Liver (tissue), 9 donors: ENCODE data around the gene LHPP. TPM values are rescaled to one million over a fixed set of nuclear protein-coding genes. Genes with fewer than 3 reads are reported as not detected.

Experiments used
- DNase-seq: peaks from one replicate; pipeline ENCODE4 v3.0.0-alpha.2; 2017; ENCODE audit warnings: low spot score
- H3K27ac ChIP-seq, 2 donors: one replicate each; pipeline ENCODE4 v1.7.0; 2013; ENCODE audit warnings: inconsistent platforms in 2 of 2, low read length in 2 of 2, control low read depth in 1 of 2, low read depth in 1 of 2, mild to moderate bottlenecking in 1 of 2
- H3K27me3 ChIP-seq, 4 donors: one replicate each; pipeline versions ENCODE4 v1.6.1 to v1.7.0; 2013; ENCODE audit warnings: low read length in 3 of 4, inconsistent platforms in 1 of 4, mild to moderate bottlenecking in 1 of 4, moderate library complexity in 1 of 4; ENCODE audit not compliant: control insufficient read depth in 4 of 4, insufficient read depth in 4 of 4
- H3K36me3 ChIP-seq, 4 donors: one replicate each; pipeline versions ENCODE4 v1.6.1 to v1.7.0; 2013; ENCODE audit warnings: low read length in 3 of 4, mild to moderate bottlenecking in 3 of 4, low read depth in 1 of 4, moderate library complexity in 1 of 4; ENCODE audit not compliant: control insufficient read depth in 4 of 4, insufficient read depth in 3 of 4
- H3K4me1 ChIP-seq, 4 donors: one replicate each; pipeline versions ENCODE4 v1.6.1 to v1.7.0; 2013; ENCODE audit warnings: low read length in 3 of 4, mild to moderate bottlenecking in 3 of 4, moderate library complexity in 1 of 4; ENCODE audit not compliant: control insufficient read depth in 4 of 4, insufficient read depth in 4 of 4
- H3K4me3 ChIP-seq, 3 donors: one replicate each; pipeline versions ENCODE4 v1.6.1 to v1.7.0; 2013; ENCODE audit warnings: low read length in 3 of 3, control low read depth in 1 of 3, low read depth in 1 of 3, mild to moderate bottlenecking in 1 of 3
- H3K9ac ChIP-seq, 2 donors: one replicate each; pipeline ENCODE4 v1.7.0; 2013; ENCODE audit warnings: low read length in 2 of 2, mild to moderate bottlenecking in 2 of 2, moderate library complexity in 2 of 2, control low read depth in 1 of 2, low read depth in 1 of 2
- H3K9me3 ChIP-seq, 4 donors: one replicate each; pipeline versions ENCODE4 v1.6.1 to v1.7.0; 2013; ENCODE audit warnings: low read length in 3 of 4; ENCODE audit not compliant: control insufficient read depth in 4 of 4
- ATF3 ChIP-seq: IDR thresholded peaks from 2 replicates; pipeline ENCODE4 v1.6.1; 2016; ENCODE audit warnings: antibody characterized with exemption
- EGR1 ChIP-seq, 2 donors: IDR thresholded peaks; 2 replicates each; pipeline ENCODE4 v1.6.1; 2016 to 2018; ENCODE audit warnings: antibody characterized with exemption in 2 of 2, low read depth in 2 of 2
- FOXA1 ChIP-seq: IDR thresholded peaks from 2 replicates; pipeline ENCODE4 v1.6.1; 2016; ENCODE audit warnings: antibody characterized with exemption
- FOXA2 ChIP-seq: IDR thresholded peaks from 2 replicates; pipeline ENCODE4 v1.6.1; 2016; ENCODE audit warnings: antibody characterized with exemption
- HNF4A ChIP-seq, 2 donors: conservative IDR thresholded peaks; 2 replicates each; pipeline ENCODE4 v1.6.1; 2016; ENCODE audit warnings: antibody characterized with exemption in 2 of 2, mild to moderate bottlenecking in 2 of 2
- HNF4G ChIP-seq: IDR thresholded peaks from 2 replicates; pipeline ENCODE4 v1.6.1; 2016; ENCODE audit warnings: antibody characterized with exemption
- JUND ChIP-seq, 2 donors: IDR thresholded peaks; 2 replicates each; pipeline ENCODE4 v1.6.1; 2016; ENCODE audit warnings: antibody characterized with exemption in 2 of 2
- MAX ChIP-seq: IDR thresholded peaks from 2 replicates; pipeline ENCODE4 v1.6.1; 2016; ENCODE audit warnings: antibody characterized with exemption
- NR2F2 ChIP-seq: IDR thresholded peaks from 2 replicates; pipeline ENCODE4 v1.6.1; 2016; ENCODE audit warnings: antibody characterized with exemption
- RAD21 ChIP-seq, 2 donors: IDR thresholded peaks; 2 replicates each; pipeline ENCODE4 v1.6.1; 2016; ENCODE audit warnings: antibody characterized with exemption in 2 of 2, mild to moderate bottlenecking in 2 of 2
- REST ChIP-seq: IDR thresholded peaks from 2 replicates; pipeline ENCODE4 v1.6.1; 2016; ENCODE audit warnings: antibody characterized with exemption, mild to moderate bottlenecking
- RXRA ChIP-seq, 2 donors: IDR thresholded peaks; 2 replicates each; pipeline ENCODE4 v1.6.1; 2017 to 2018; ENCODE audit warnings: antibody characterized with exemption in 2 of 2, mild to moderate bottlenecking in 1 of 2
- SP1 ChIP-seq: IDR thresholded peaks from 2 replicates; pipeline ENCODE4 v1.6.1; 2018; ENCODE audit warnings: antibody characterized with exemption, mild to moderate bottlenecking
- TAF1 ChIP-seq: conservative IDR thresholded peaks from 2 replicates; pipeline ENCODE4 v1.6.1; 2016; ENCODE audit warnings: antibody characterized with exemption, mild to moderate bottlenecking
- YY1 ChIP-seq: IDR thresholded peaks from 2 replicates; pipeline ENCODE4 v1.6.1; 2016; ENCODE audit warnings: antibody characterized with exemption, mild to moderate bottlenecking
- WGBS: extraction: QIAGEN DNeasy Blood & Tissue Kit; methylation state at CpG from one replicate; pipeline ENCODE4 v1.1.7; 2013; 5-methylcytosine and 5-hydroxymethylcytosine counted together
- polyA plus RNA-seq, 2 donors: library from polyadenylated mRNA; stranded (reverse) in 1 of 2; unstranded in 1 of 2; fragments of 200-250 nt in 1 of 2; fragments of >200 nt in 1 of 2; fragmentation: Nextera tagmentation in 1 of 2; extraction: Ambion mirVana in 1 of 2; gene quantifications; one replicate each; pipeline versions ENCODE4 v1.2.1 to v1.2.3, GENCODE V29; 2013 to 2015
- total RNA-seq, 2 donors: library from RNA; depleted of rRNA; stranded (reverse); fragments of >200 nt; gene quantifications; one replicate each; pipeline ENCODE4 v1.2.3, GENCODE V29; 2014
- TF ChIP-seq, protein P1 (sequence below): IDR thresholded peaks from 2 replicates; pipeline ENCODE4 v1.6.1; 2016; ENCODE audit warnings: antibody characterized with exemption
- TF ChIP-seq, protein P2 (sequence below): fragments of 150-350 bp; IDR thresholded peaks from 2 replicates; pipeline ENCODE4 v1.5.1; 2017; ENCODE audit warnings: improper control_type of control experiment, low read depth, low read length; ENCODE audit not compliant: missing input control
- donor health status: healthy.
- donor health status: healthy.
- donor health status: healthy.
- donor health status: healthy.
- donor health status: healthy.

LHPP gene
- total and polyA plus RNA-seq, 4 donors: 15.9 to 39.9 (median 26.2) TPM

- no peaks in the 10 kb centered on the region for H3K9me3 ChIP-seq
- H3K27me3 ChIP-seq: no peaks in the 10 kb centered on the region
- no peak for DNase-seq
- peaks cover 0 to 13% (median 5%) of the 10 kb centered on the region in 4 donors for H3K36me3 ChIP-seq
- H3K27ac ChIP-seq: no peak overlapping the region
- H3K4me1 ChIP-seq: no peaks in the 10 kb centered on the region
- no peak overlapping the region for H3K4me3 ChIP-seq
- 92% methylated on average over 5 of the region's 5 CpGs for WGBS
- H3K9ac ChIP-seq: no peak overlapping the region
- no peak for TF ChIP-seq JUND (IDR thresholded peaks at IDR 0.05)
- TF ChIP-seq HNF4G: no peak
- TF ChIP-seq ATF3: no peak
- no peak for TF ChIP-seq TAF1
- no peak for TF ChIP-seq HNF4A (conservative IDR thresholded peaks at IDR 0.05)
- no peak for TF ChIP-seq RAD21 (IDR thresholded peaks at IDR 0.05)
- no peak for TF ChIP-seq NR2F2
- TF ChIP-seq YY1: no peak
- TF ChIP-seq SP1: no peak
Observed at GRCh38 chr10:124508907-124509454, 47.4 kb downstream of the LHPP start.

DNA sequence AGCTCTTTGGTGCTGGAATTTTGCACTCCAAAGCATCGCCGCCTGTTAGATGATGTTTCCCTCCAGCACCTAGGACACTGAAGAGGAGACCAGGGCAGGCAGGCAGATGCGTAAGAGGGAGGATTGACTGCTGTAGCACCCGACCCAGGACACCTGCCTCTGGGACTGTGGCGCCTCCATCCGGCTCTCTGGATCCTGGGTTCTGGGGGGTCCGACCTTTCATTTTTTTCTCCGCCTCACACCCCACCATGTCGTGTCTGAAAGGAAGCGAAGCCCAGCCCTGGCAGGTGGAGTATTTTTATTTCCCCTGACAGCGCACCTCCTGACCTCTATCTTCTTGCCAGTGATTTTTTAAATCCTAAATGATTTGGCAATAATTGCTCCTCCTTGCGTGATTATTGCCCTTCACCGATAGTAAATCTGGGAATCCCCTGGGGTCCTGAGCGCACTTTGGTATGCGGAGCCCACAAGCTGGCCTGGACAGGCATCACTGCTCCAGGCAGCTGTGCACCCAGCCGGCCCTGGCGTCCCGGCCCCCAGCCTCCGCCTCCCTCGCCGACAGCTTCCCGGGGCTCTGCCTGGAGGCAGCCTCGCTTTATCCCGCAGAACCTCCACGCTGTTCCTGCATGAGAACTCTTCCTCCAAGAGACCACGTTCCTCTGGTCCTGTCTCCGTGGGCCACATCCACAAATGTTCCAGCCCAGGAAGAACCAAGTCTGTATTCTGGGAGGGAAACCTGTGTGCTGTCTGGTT lies 48.4 kb downstream of the LHPP start:
- Histone ChIP-seq H3K27me3 (no peaks in the 10 kb centered on the region), H3K36me3 (peaks cover 0 to 10% (median 5%) of the 10 kb centered on the region in 4 donors), H3K9me3 (no peaks in the 10 kb centered on the region), H3K4me3 (no peak overlapping the region), H3K4me1 (no peaks in the 10 kb centered on the region), H3K27ac (no peak overlapping the region), H3K9ac (no peak overlapping the region)
- no peak for DNase-seq
- no peak for TF ChIP-seq RAD21 (IDR thresholded peaks at IDR 0.05)
- TF ChIP-seq YY1: no peak
- no peak for TF ChIP-seq FOXA2
- no peak for TF ChIP-seq JUND (IDR thresholded peaks at IDR 0.05)
- no peak for TF ChIP-seq SP1
- TF ChIP-seq TAF1: no peak
- no peak for TF ChIP-seq ATF3
- TF ChIP-seq EGR1 (IDR thresholded peaks at IDR 0.05; ENCODE audit: low read depth in 2 of 2): no peak
- 98% methylated on average over 27 of the region's 27 CpGs for WGBS

- Histone ChIP-seq H3K36me3 (peaks cover 0 to 10% (median 5%) of the 10 kb centered on the region in 4 donors), H3K4me3 (no peak overlapping the region), H3K9me3 (no peaks in the 10 kb centered on the region), H3K4me1 (no peaks in the 10 kb centered on the region), H3K27ac (no peak overlapping the region), H3K27me3 (no peaks in the 10 kb centered on the region), H3K9ac (no peak overlapping the region)
- TF ChIP-seq, protein P1, sequence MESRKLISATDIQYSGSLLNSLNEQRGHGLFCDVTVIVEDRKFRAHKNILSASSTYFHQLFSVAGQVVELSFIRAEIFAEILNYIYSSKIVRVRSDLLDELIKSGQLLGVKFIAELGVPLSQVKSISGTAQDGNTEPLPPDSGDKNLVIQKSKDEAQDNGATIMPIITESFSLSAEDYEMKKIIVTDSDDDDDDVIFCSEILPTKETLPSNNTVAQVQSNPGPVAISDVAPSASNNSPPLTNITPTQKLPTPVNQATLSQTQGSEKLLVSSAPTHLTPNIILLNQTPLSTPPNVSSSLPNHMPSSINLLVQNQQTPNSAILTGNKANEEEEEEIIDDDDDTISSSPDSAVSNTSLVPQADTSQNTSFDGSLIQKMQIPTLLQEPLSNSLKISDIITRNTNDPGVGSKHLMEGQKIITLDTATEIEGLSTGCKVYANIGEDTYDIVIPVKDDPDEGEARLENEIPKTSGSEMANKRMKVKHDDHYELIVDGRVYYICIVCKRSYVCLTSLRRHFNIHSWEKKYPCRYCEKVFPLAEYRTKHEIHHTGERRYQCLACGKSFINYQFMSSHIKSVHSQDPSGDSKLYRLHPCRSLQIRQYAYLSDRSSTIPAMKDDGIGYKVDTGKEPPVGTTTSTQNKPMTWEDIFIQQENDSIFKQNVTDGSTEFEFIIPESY: no peak
- TF ChIP-seq MAX (no peak), TAF1 (no peak), ATF3 (no peak), FOXA2 (no peak), YY1 (no peak), NR2F2 (no peak), REST (no peak), JUND (IDR thresholded peaks at IDR 0.05) (no peak), SP1 (no peak), RAD21 (IDR thresholded peaks at IDR 0.05) (no peak), FOXA1 (no peak), HNF4A (conservative IDR thresholded peaks at IDR 0.05) (no peak), RXRA (IDR thresholded peaks at IDR 0.05) (no peak)
- TF ChIP-seq, protein P2, sequence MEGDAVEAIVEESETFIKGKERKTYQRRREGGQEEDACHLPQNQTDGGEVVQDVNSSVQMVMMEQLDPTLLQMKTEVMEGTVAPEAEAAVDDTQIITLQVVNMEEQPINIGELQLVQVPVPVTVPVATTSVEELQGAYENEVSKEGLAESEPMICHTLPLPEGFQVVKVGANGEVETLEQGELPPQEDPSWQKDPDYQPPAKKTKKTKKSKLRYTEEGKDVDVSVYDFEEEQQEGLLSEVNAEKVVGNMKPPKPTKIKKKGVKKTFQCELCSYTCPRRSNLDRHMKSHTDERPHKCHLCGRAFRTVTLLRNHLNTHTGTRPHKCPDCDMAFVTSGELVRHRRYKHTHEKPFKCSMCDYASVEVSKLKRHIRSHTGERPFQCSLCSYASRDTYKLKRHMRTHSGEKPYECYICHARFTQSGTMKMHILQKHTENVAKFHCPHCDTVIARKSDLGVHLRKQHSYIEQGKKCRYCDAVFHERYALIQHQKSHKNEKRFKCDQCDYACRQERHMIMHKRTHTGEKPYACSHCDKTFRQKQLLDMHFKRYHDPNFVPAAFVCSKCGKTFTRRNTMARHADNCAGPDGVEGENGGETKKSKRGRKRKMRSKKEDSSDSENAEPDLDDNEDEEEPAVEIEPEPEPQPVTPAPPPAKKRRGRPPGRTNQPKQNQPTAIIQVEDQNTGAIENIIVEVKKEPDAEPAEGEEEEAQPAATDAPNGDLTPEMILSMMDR: no peak
- 97% methylated on average over 10 of the region's 10 CpGs for WGBS
- DNase-seq: no peak
Observed at GRCh38 chr10:124510759-124511158, 49.1 kb downstream of the LHPP start.
